IMR-90 (cell line): ENCODE data around the gene LCN12. TPM values are rescaled to one million over a fixed set of nuclear protein-coding genes. Genes with fewer than 3 reads are reported as not detected.
A peak's percentile ranks its signal among the peaks of the same experiment; 100 is the strongest.

Experiments used
- ATAC-seq: fragments of 200-7000 bp; cut with Tn5 transposase; 2 replicates; pipeline ENCODE4 v1.9.1; 2020; ENCODE audit warnings: low read depth, mild to moderate bottlenecking, moderate library complexity
- BruUV-seq: library from RNA; stranded (reverse); fragments of 400-500 nt; replicated peaks from 2 replicates; lab custom pipeline; 2021; lab: Mats Ljungman, UMichigan
- CTCF ChIA-PET: fragments of 300-600 bp; formaldehyde crosslinking; extraction: SDS; loops from one replicate; lab custom pipeline; 2021; ENCODE audit warnings: antibody characterized with exemption; lab: Yijun Ruan, JAX
- POLR2A ChIA-PET: fragments of 300-600 bp; sonication (Branson Sonifier 250); formaldehyde crosslinking; loops from one replicate; lab custom pipeline; 2022; ENCODE audit warnings: antibody characterized with exemption; ENCODE audit not compliant: unreplicated experiment; lab: Charles Lee
- DNase-seq: peaks from one replicate; pipeline ENCODE4 v3.0.0; 2013
- H2AFZ ChIP-seq: replicated peaks from 2 replicates; pipeline ENCODE3; 2013; ENCODE audit warnings: low read length, mild to moderate bottlenecking; ENCODE audit not compliant: poor library complexity
- H2AK5ac ChIP-seq: 2 replicates; pipeline ENCODE4 v1.6.1; 2013; ENCODE audit warnings: low read depth, low read length, inconsistent platforms
- H2AK9ac ChIP-seq: replicated peaks from 2 replicates; pipeline ENCODE3; 2013; ENCODE audit warnings: mild to moderate bottlenecking, low read depth, low read length, moderate library complexity; ENCODE audit not compliant: poor library complexity
- H2BK120ac ChIP-seq: 2 replicates; pipeline ENCODE4 v1.6.1; 2013; ENCODE audit warnings: low read depth, low read length, inconsistent platforms
- H2BK15ac ChIP-seq: 3 replicates; pipeline ENCODE4 v1.6.1; 2013; ENCODE audit warnings: low read depth, low read length, inconsistent platforms
- H2BK20ac ChIP-seq: 2 replicates; pipeline ENCODE4 v1.6.1; 2013; ENCODE audit warnings: low read depth, mild to moderate bottlenecking, inconsistent platforms, low read length, moderate library complexity
- H2BK5ac ChIP-seq: 2 replicates; pipeline ENCODE4 v1.6.1; 2013; ENCODE audit warnings: mild to moderate bottlenecking, low read depth, low read length, inconsistent platforms; ENCODE audit not compliant: poor library complexity, severe bottlenecking
- H3K14ac ChIP-seq: replicated peaks from 2 replicates; pipeline ENCODE4 v1.6.1; 2013; ENCODE audit warnings: low read depth, low read length, inconsistent platforms
- H3K18ac ChIP-seq: 2 replicates; pipeline ENCODE4 v1.6.1; 2013; ENCODE audit warnings: low read depth, low read length, control low read depth
- H3K23ac ChIP-seq: 2 replicates; pipeline ENCODE4 v1.6.1; 2013; ENCODE audit warnings: low read depth, low read length, inconsistent platforms
- H3K27ac ChIP-seq: 2 replicates; pipeline ENCODE4 v1.5.1; 2013; ENCODE audit warnings: mild to moderate bottlenecking, control low read depth, low read length; ENCODE audit not compliant: insufficient read depth
- H3K27me3 ChIP-seq: 2 replicates; pipeline ENCODE4 v1.6.1; 2013; ENCODE audit warnings: low read length; ENCODE audit not compliant: control insufficient read depth, insufficient read depth
- H3K36me3 ChIP-seq: 2 replicates; pipeline ENCODE4 v1.6.1; 2013; ENCODE audit warnings: low read length, mixed read lengths; ENCODE audit not compliant: control insufficient read depth, insufficient read depth
- H3K4ac ChIP-seq: 2 replicates; pipeline ENCODE4 v1.6.1; 2013; ENCODE audit warnings: low read depth, low read length, inconsistent platforms
- H3K4me1 ChIP-seq: 2 replicates; pipeline ENCODE4 v1.6.1; 2013; ENCODE audit warnings: low read length, mixed read lengths; ENCODE audit not compliant: control insufficient read depth, insufficient read depth
- H3K4me2 ChIP-seq: 2 replicates; pipeline ENCODE4 v1.6.1; 2013; ENCODE audit warnings: low read depth, mild to moderate bottlenecking, control low read depth, low read length, moderate library complexity
- H3K4me3 ChIP-seq: 2 replicates; pipeline ENCODE4 v1.5.1; 2013; ENCODE audit warnings: low read depth, mild to moderate bottlenecking, control low read depth, low read length, moderate library complexity; ENCODE audit not compliant: insufficient read depth
- H3K56ac ChIP-seq: 2 replicates; pipeline ENCODE4 v1.6.1; 2013; ENCODE audit warnings: low read length, inconsistent platforms; ENCODE audit not compliant: insufficient read depth; ENCODE audit errors: extremely low read depth
- H3K79me1 ChIP-seq, 2 experiments: 2 replicates each; pipeline ENCODE4 v1.6.1; 2013; ENCODE audit warnings: low read length in 2 of 2, inconsistent platforms in 1 of 2, low read depth in 1 of 2
- H3K9ac ChIP-seq: 2 replicates; pipeline ENCODE4 v1.6.1; 2013; ENCODE audit warnings: low read depth, low read length, control low read depth
- H3K9me1 ChIP-seq: 2 replicates; pipeline ENCODE4 v1.6.1; 2013; ENCODE audit warnings: low read length, inconsistent platforms; ENCODE audit not compliant: insufficient read depth
- H3K9me3 ChIP-seq: 2 replicates; pipeline ENCODE4 v1.6.1; 2013; ENCODE audit warnings: low read length; ENCODE audit not compliant: control insufficient read depth, insufficient read depth
- H4K20me1 ChIP-seq: 2 replicates; pipeline ENCODE4 v1.6.1; 2013; ENCODE audit warnings: low read length, inconsistent platforms; ENCODE audit not compliant: insufficient read depth
- H4K5ac ChIP-seq: 2 replicates; pipeline ENCODE4 v1.6.1; 2013; ENCODE audit warnings: mild to moderate bottlenecking, low read depth, low read length, control low read depth
- H4K8ac ChIP-seq, 2 experiments: 2 replicates each; pipeline ENCODE4 v1.6.1; 2013; ENCODE audit warnings: low read depth in 2 of 2, low read length in 2 of 2, control low read depth in 1 of 2, inconsistent platforms in 1 of 2
- H4K91ac ChIP-seq: 2 replicates; pipeline ENCODE4 v1.6.1; 2013; ENCODE audit warnings: low read depth, low read length, inconsistent platforms; ENCODE audit not compliant: insufficient read depth
- BHLHE40 ChIP-seq: fragments of 150-350 bp; IDR thresholded peaks from 2 replicates; pipeline ENCODE4 v1.6.1; 2016; ENCODE audit warnings: mild to moderate bottlenecking, low read depth, low read length
- CEBPB ChIP-seq: IDR thresholded peaks from 2 replicates; pipeline ENCODE4 v1.6.1; 2012; ENCODE audit warnings: low read depth, low read length, improper control_type of control experiment
- CHD1 ChIP-seq: IDR thresholded peaks from 2 replicates; pipeline ENCODE4 v1.6.1; 2012; ENCODE audit warnings: low read depth, low read length, improper control_type of control experiment
- CTCF ChIP-seq: conservative IDR thresholded peaks from 2 replicates; pipeline ENCODE4 v1.5.1; 2012; ENCODE audit warnings: mild to moderate bottlenecking, low read depth, low read length, improper control_type of control experiment
- FOS ChIP-seq: fragments of 150-350 bp; IDR thresholded peaks from 2 replicates; pipeline ENCODE4 v1.6.1; 2016; ENCODE audit warnings: low read depth, low read length
- MAFK ChIP-seq: IDR thresholded peaks from 2 replicates; pipeline ENCODE4 v1.6.1; 2012; ENCODE audit warnings: low read depth, low read length, improper control_type of control experiment
- MAZ ChIP-seq: IDR thresholded peaks from 2 replicates; pipeline ENCODE4 v1.6.1; 2012; ENCODE audit warnings: low read depth, mild to moderate bottlenecking, low read length, improper control_type of control experiment, moderate library complexity, borderline replicate concordance
- MXI1 ChIP-seq: IDR thresholded peaks from 2 replicates; pipeline ENCODE4 v1.6.1; 2012; ENCODE audit warnings: low read depth, mild to moderate bottlenecking, low read length, moderate library complexity, borderline replicate concordance
- NFE2L2 ChIP-seq: fragments of 150-350 bp; IDR thresholded peaks from 2 replicates; pipeline ENCODE4 v1.6.1; 2016; ENCODE audit warnings: low read depth, mild to moderate bottlenecking, low read length
- POLR2A ChIP-seq: IDR thresholded peaks from 2 replicates; pipeline ENCODE4 v1.6.1; 2012; ENCODE audit warnings: mild to moderate bottlenecking, low read depth, low read length
- RCOR1 ChIP-seq: IDR thresholded peaks from 2 replicates; pipeline ENCODE4 v1.6.1; 2012; ENCODE audit warnings: mild to moderate bottlenecking, low read length, improper control_type of control experiment; ENCODE audit not compliant: insufficient replicate concordance
- RFX5 ChIP-seq: IDR thresholded peaks from 2 replicates; pipeline ENCODE4 v1.8.0; 2012; ENCODE audit warnings: low read depth, mild to moderate bottlenecking, low read length, moderate library complexity
- SMC3 ChIP-seq: fragments of 150-350 bp; IDR thresholded peaks from 2 replicates; pipeline ENCODE4 v1.6.1; 2016; ENCODE audit warnings: low read depth, mild to moderate bottlenecking, antibody characterized with exemption, low read length, moderate library complexity
- USF2 ChIP-seq: fragments of 150-350 bp; IDR thresholded peaks from 2 replicates; pipeline ENCODE4 v1.6.1; 2017; ENCODE audit warnings: mild to moderate bottlenecking, antibody characterized with exemption, low read length, low read depth
- WGBS, 2 experiments: methylation state at CpG; one replicate each; pipeline versions ENCODE4 v1.1.5 to v1.1.7; 2013; ENCODE audit warnings: missing lambda C conversion rate in 2 of 2; ENCODE audit not compliant: insufficient read length in 1 of 2; ENCODE audit errors: extremely low coverage in 2 of 2; 5-methylcytosine and 5-hydroxymethylcytosine counted together
- dilution Hi-C: fragments of 300-500 bp; cut with HindIII; formaldehyde crosslinking; loops from one replicate; pipeline ENCODE4 v1.14.3; 2018; ENCODE audit warnings: low sequenced_read_pairs; ENCODE audit not compliant: unreplicated experiment
- in situ Hi-C: fragments of 300-500 bp; cut with MboI; formaldehyde crosslinking; loops from 3 replicates; pipeline ENCODE4 v1.14.3; 2019; ENCODE audit warnings: low sequenced_read_pairs, inconsistent platforms, mixed read lengths
- intact Hi-C: fragments of 100-400 bp; cut with micrococcal nuclease; formaldehyde crosslinking; loops from 2 replicates; pipeline ENCODE4 v1.10.0; 2022
- polyA plus RNA-seq, 3 experiments: library from polyadenylated mRNA; depleted of rRNA; stranded (reverse); fragments of >200 nt; gene quantifications; 2 replicates each; pipeline ENCODE4 v1.2.3, GENCODE V29; 2012; ENCODE audit warnings: low replicate concordance in 1 of 3
- total RNA-seq: library from RNA; depleted of rRNA; stranded (reverse); fragments of >200 nt; gene quantifications from 2 replicates; pipeline ENCODE4 v1.2.3, GENCODE V29; 2012
- TF ChIP-seq, protein P1 (sequence below): fragments of 150-350 bp; IDR thresholded peaks from 2 replicates; pipeline ENCODE4 v1.6.1; 2016; ENCODE audit warnings: low read depth, mild to moderate bottlenecking, low read length, moderate library complexity, borderline replicate concordance

Gene LCN12
- total and polyA plus RNA-seq, 2 of the 4 experiments (the other 2 are of a cell fraction): 0.12 TPM; not detected in 1

GRCh38 chr9:136992819-136993369 lies 40.8 kb downstream of the LCN12 start:
- Histone ChIP-seq H2BK15ac (no peak overlapping the region), H3K4me2 (peak overlapping the region; percentile 66), H4K91ac (peak overlapping the region; percentile 26; the same call in 1 of the 2 replicates), H2BK5ac (no peak overlapping the region), H4K5ac (no peak overlapping the region), H2AK5ac (peak overlapping the region; percentile 93), H3K23ac (peak overlapping the region; percentile 7), H3K36me3 (peaks cover 5% of the 10 kb centered on the region; the same call in 1 of the 2 replicates), H3K27me3 (peaks cover 10% of the 10 kb centered on the region), H3K9me1 (peaks cover 3% of the 10 kb centered on the region; the same call in 1 of the 2 replicates), H3K4me1 (peaks cover 18% of the 10 kb centered on the region), H2AFZ (peak overlapping the region; percentile 93), H4K8ac (peak overlapping the region in 1 of 2 experiments; percentile 88; a peak in 3 of 4 replicates), H2BK20ac (no peak overlapping the region), H2AK9ac (peak overlapping the region; percentile 95), H3K9me3 (peaks cover 6% of the 10 kb centered on the region), H3K4me3 (peak overlapping the region; percentile 51), H3K18ac (no peak overlapping the region), H3K79me1 (peaks cover 6 to 16% of the 10 kb centered on the region in 2 experiments; a peak in 3 of 4 replicates), H3K27ac (peak overlapping the region; percentile 67; the same call in 1 of the 2 replicates), H3K56ac (no peak overlapping the region), H4K20me1 (no peaks in the 10 kb centered on the region; the same call in 1 of the 2 replicates), H3K14ac (peak overlapping the region; percentile 66), H3K4ac (peak overlapping the region; percentile 77), H3K9ac (peak overlapping the region; percentile 46), H2BK120ac (0 out of 2 replicates have a peak overlapping the region, but pooled peaks have one; percentile 30)
- in situ Hi-C loops: no loop called here
- intact Hi-C loops: no loop called here
- CTCF ChIA-PET: interaction anchor here (1.6 kb wide), 1 partner anchor 36 kb away, joined by 7 read pairs; no protein-coding TSS in a partner anchor
- no peak for DNase-seq
- POLR2A ChIA-PET: no interaction called here
- dilution Hi-C loops: no loop called here
- no CpG with 5 or more reads among the region's 18 CpGs for WGBS, 2 experiments
- no peak for ATAC-seq
- BruUV-seq: no TSS peak
- TF ChIP-seq, protein P1, sequence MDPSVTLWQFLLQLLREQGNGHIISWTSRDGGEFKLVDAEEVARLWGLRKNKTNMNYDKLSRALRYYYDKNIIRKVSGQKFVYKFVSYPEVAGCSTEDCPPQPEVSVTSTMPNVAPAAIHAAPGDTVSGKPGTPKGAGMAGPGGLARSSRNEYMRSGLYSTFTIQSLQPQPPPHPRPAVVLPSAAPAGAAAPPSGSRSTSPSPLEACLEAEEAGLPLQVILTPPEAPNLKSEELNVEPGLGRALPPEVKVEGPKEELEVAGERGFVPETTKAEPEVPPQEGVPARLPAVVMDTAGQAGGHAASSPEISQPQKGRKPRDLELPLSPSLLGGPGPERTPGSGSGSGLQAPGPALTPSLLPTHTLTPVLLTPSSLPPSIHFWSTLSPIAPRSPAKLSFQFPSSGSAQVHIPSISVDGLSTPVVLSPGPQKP: no peak
- TF ChIP-seq FOS (no peak), RFX5 (no peak), POLR2A (no peak), RCOR1 (no peak), NFE2L2 (no peak), USF2 (no peak), CHD1 (no peak), CEBPB (no peak), CTCF (no peak), MXI1 (no peak), SMC3 (no peak), BHLHE40 (no peak), MAFK (no peak), MAZ (no peak)
